ENCODE data around the gene GPRC6A.
A peak's percentile ranks its signal among the peaks of the same experiment; 100 is the strongest.

Gene GPRC6A

DNA sequence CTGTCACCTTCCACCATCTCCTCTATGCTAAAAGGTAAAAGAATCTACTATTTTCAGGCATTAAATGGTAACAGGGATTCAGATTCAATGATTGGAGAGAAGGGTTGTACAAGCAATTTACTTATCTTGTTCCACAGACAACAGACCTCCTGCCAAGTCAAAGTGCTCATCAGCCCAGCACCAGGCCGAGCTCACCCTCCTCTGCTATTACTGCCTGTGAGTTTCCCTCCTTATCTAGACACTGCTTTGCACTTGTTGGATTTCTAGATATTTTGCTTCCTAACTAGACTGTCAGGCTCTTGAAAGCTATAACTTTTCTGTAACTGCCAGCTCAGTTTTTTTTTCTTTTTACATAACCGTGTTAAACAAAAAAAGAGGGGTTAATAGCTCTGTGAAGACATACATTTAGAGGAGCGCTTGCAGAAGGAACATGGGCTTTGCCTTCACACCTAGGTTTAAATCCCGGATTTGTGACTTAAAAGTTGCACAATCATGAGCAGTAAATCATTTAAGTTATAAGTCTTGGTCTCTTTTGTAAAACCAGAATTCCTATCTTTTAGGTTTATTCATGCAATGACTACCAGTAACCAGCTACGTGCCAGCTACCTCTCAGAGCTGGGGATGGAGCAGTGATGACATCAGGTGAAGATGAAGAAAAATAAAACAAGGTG lies 62.2 kb downstream of the GPRC6A start:
- H3K4me3 ChIP-seq (ENCODE audit: control insufficient read depth, low read depth, low read length) = no peak overlapping the region
- TF ChIP-seq, protein P1, sequence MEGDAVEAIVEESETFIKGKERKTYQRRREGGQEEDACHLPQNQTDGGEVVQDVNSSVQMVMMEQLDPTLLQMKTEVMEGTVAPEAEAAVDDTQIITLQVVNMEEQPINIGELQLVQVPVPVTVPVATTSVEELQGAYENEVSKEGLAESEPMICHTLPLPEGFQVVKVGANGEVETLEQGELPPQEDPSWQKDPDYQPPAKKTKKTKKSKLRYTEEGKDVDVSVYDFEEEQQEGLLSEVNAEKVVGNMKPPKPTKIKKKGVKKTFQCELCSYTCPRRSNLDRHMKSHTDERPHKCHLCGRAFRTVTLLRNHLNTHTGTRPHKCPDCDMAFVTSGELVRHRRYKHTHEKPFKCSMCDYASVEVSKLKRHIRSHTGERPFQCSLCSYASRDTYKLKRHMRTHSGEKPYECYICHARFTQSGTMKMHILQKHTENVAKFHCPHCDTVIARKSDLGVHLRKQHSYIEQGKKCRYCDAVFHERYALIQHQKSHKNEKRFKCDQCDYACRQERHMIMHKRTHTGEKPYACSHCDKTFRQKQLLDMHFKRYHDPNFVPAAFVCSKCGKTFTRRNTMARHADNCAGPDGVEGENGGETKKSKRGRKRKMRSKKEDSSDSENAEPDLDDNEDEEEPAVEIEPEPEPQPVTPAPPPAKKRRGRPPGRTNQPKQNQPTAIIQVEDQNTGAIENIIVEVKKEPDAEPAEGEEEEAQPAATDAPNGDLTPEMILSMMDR (conservative IDR thresholded peaks at IDR 0.05; ENCODE audit: control insufficient read depth, insufficient read depth, low read depth, low read length) = no peak
- DNase-seq (ENCODE audit: low read depth) = no peak

DNA sequence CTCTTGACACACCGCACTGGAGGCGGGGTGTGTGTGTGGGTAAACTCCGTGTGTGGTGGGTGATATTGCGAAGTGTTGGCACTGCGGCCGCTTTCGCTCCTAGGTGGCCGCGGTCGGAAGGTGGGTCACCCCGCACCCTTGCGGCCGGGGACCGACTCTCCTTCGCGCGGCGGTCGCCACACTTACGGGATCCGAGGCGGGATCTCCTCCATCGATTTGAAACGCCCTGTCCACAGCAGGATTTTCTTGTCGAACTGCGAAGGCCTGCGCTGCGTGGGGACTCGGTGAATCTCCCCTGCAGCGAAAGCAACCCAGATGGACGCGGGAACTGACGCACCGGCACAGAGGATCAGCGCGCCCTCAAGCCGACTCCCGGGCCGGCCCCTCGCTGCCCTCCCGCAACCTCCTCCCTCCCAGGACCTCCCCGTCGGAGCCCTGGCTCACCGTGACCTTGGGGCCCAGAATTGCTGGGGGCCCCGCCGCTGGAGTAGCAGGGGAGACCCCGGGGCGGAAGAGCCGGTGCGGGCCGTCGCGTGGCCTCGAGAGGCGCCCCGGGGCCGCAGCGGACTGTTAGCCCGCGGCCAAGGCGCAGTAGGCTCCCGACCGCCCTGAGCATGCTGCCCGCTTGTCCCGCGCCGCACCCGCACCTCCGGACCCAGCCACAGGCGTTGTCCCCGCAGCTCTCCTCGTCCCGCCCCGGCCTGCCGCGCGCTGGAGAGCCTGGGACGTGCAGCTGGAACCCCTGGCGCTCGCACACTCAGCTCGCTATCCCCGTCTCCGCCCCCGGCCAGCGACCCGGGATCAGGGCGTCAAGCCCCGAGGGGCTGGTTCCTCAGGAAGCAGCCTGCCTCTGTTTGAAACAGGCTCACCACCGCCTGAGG lies 63.7 kb downstream of the GPRC6A start, which contains the start of gene FAM162B:
FAM162B (minus strand) TSS at position 759 of the 881 bp plus-strand sequence; CDS start at position 616, 143 bp downstream.
- TF ChIP-seq, protein P1 (conservative IDR thresholded peaks at IDR 0.05; ENCODE audit: control insufficient read depth, insufficient read depth, low read depth, low read length) = no peak
- peak; percentile 25 for DNase-seq (ENCODE audit: low read depth)
- peak within 1 kb of the TSS; percentile 40 for H3K4me3 ChIP-seq (ENCODE audit: control insufficient read depth, low read depth, low read length)

DNA sequence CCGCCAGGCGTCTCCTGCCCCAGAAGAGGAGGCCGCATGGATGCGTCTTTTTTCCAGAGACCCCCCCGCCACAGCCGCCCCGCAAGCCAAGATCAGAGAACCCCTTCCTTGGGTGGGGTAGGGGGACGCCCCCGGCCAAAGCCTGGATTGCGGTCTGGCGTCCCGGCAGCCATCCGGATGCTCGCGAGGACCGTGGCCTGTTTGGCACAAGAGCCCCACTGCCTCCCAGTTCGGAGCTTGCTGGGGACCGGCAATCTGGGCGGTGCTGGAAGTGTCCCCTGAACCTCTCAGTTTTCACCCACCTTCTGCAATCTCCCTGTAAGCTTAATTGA lies 64.3 kb downstream of the GPRC6A start:
- TF ChIP-seq, protein P1 (conservative IDR thresholded peaks at IDR 0.05; ENCODE audit: control insufficient read depth, insufficient read depth, low read depth, low read length) = no peak
- DNase-seq (ENCODE audit: low read depth) = no peak
- peak overlapping the region; percentile 40 for H3K4me3 ChIP-seq (ENCODE audit: control insufficient read depth, low read depth, low read length)

DNA sequence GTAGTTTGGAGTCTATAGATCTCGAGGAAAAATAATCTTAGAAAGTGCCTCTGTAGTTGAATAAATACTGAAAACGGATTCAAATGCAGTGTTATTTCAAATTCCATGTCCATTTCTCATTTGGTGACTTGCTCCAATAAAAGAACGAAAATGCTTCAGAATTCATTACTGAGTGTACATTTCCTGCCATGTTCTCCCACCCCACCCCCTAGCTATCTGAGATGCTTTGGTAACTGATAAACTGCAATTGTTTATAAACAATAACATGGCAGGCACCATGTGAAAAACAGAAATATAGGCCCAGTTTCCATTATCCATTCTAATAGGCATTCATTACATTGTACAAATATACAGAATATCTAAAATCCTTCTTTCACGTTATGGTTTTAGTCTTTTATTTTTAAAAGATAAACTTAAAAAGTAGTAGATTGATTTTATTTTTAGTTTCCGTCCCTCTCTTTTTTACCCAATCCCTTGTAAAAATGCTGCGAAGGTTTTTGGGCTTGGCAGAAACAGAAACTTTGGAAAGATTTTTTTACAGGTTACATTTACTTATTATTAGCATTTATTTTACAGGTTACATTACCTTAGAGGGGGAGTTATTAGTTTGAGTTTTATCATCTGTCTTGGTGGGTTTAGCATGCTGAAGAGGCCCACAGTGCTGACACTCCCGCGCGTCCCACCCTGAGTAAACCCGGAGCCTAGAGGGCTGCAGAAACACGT lies 64.8 kb downstream of the GPRC6A start:
- no peak overlapping the region for H3K4me3 ChIP-seq (ENCODE audit: control insufficient read depth, low read depth, low read length)
- DNase-seq (ENCODE audit: low read depth) = no peak
- TF ChIP-seq, protein P1 (conservative IDR thresholded peaks at IDR 0.05; ENCODE audit: control insufficient read depth, insufficient read depth, low read depth, low read length) = no peak

DNA sequence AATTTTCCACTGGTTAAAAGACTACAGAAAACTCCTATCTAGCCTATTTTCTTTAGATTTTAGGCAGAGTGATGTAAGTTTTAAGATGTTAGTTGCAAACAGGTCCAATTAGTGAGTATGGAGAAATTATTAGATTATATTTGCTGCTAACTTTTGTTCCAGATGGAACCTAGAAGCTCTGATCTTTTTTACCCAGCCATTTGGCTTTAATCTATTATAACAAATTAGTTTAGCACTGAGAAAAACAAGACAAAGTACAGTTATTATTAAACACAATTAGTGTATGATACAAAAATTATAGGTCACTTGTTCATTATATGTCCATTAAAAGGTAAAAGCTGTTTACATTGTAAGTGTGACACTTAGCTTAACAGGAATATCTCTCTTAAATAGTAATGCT lies 65.8 kb downstream of the GPRC6A start:
- TF ChIP-seq, protein P1 (conservative IDR thresholded peaks at IDR 0.05; ENCODE audit: control insufficient read depth, insufficient read depth, low read depth, low read length) = no peak
- no peak for DNase-seq (ENCODE audit: low read depth)
- H3K4me3 ChIP-seq (ENCODE audit: control insufficient read depth, low read depth, low read length) = no peak overlapping the region

DNA sequence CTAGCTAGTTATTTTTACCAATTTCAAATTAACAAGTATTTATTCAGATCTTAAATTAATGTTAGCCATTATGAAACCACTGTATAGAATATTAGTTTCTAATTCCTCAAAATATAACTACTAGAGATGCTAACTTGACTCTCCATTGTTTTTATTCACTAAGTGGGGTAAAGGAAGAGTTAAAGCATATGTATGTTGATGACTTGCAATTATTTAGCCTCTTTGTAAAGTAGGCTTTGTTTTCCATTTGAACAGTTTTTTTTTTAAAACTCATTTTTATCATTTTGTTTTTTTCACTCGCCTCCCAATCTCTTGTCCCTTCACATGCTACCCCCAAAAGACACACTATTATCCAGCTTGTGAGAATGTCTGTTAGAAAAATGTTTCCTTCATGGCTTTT lies 66.6 kb downstream of the GPRC6A start:
- H3K4me3 ChIP-seq (ENCODE audit: control insufficient read depth, low read depth, low read length) = no peak overlapping the region
- TF ChIP-seq, protein P1 (conservative IDR thresholded peaks at IDR 0.05; ENCODE audit: control insufficient read depth, insufficient read depth, low read depth, low read length) = no peak
- DNase-seq (ENCODE audit: low read depth) = no peak
